Skeletal muscle cell (primary cell): Measurements from ENCODE around the gene ASPDH.

ENCODE experiments used
- DNase-seq: peaks from one replicate; pipeline ENCODE4 v3.0.0-alpha.2; 2010; ENCODE audit warnings: low read depth
- H3K4me3 ChIP-seq: 2 replicates; pipeline ENCODE4 v1.5.1; 2011; ENCODE audit warnings: low read depth, mild to moderate bottlenecking, control low read depth, low read length, moderate library complexity

ASPDH gene

DNA sequence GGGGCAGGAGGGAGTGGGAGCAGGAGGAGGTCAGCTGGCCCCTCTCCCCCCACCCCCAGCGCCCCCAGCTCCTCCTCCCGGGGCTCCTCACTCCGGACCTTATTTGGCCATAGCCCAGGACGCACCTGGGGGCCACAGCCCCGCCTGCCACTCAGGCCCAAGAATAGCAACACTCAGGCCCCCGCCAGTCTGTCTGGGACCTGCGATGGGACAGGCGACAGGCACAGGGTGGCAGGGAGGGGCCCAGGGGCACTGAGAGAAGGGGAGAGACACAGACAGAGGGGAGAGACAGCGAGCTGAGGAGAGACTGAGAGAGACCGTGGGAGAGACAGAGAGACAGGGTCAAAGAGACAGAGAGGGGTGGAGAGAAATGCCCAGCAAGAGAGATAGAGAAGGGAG lies 13.0 kb downstream of the ASPDH start:
- no peak overlapping the region for H3K4me3 ChIP-seq
- DNase-seq: no peak

DNA sequence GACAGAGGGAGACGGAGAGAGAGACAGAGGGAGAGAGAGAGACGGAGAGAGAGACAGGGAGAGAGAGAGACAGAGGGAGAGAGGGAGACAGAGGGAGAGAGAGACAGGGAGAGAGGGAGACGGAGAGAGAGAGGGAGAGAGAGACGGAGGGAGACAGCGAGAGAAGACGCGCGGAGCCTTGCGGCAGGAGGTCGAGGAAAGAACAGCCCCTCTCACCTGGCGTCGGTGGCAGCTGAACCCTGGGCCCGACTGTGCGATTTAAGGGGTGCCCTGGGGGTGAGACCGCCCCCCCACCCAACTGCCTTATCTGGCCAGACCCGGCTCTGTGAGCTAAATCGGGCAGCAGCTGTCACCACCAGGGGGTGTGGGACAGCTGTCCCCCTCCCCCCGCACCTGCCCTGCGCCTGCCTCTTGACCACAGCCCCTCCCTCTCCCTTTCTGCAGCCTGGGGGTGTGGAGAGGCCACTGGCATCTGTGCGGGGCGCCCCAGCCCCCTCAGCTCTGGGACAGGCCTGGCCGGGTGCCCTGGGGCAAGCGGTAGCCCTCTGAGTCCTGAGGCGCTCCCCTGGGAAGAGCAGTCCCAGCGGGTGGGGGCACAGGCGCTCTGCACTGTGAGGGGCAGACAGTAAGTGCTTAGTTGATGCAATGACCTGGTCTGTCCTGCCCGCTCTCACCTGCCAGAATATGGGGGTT lies 13.5 kb downstream of the ASPDH start:
- H3K4me3 ChIP-seq: peak overlapping the region; percentile 36
- peak; percentile 38 for DNase-seq

DNA sequence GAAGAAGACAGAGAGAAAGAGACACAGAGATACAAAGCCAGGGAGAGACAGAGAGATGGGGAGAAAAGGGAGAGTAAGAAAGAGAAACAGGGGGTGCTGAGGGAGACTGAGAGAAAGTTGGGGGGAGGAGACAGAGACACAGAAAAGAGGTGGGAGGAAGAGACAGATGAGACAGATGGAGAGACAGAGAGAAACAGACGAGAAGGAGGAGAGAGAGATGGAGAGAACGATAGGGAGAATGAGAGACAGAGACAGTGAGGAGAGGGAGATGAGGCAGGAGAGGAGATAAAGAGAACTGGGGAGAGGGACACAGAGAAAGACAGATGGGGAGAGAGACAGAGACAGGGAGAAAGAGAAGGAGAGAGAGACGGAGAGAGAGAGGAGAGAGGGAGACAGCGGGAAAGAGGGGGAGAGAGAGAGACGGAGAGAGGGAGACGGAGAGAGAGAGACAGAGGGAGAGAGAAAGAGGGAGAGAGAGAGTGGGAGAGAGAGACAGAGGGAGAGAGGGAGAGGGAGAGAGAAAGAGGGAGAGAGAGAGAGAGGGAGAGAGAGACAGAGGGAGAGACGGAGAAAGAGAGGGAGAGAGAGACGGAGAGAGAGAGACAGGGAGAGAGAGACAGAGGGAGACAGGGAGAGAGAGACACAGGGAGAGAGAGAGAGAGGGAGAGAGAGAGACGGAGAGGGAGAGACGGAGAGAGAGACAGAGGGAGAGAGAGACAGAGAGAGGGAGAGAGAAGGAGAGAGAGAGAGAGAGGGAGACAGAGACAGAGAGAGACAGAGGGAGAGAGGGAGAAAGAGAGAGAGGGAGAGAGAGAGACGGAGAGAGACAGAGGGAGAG lies 15.3 kb downstream of the ASPDH start:
- peak overlapping the region; percentile 36 for H3K4me3 ChIP-seq
- no peak for DNase-seq

DNA sequence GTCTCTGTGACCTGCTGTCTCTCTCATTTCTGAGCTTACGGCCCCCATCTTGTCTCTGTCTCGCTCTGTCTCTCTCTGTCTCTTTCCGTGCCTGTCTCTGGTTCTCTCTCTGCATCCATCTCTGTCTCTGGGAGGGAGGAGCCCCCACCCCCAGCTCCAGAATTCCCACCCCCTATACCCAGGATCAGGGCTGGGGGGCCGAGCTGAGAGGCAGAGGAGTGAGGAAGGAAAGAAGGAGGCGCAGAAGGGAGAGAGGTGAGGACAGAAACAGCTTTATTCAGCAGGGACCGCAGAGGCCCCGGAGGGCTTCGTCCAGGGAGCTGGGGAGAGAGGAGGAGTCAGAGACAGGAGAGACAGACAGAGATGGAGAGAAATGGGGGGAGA lies 16.7 kb downstream of the ASPDH start:
- no peak for DNase-seq
- H3K4me3 ChIP-seq: peak overlapping the region; percentile 36

DNA sequence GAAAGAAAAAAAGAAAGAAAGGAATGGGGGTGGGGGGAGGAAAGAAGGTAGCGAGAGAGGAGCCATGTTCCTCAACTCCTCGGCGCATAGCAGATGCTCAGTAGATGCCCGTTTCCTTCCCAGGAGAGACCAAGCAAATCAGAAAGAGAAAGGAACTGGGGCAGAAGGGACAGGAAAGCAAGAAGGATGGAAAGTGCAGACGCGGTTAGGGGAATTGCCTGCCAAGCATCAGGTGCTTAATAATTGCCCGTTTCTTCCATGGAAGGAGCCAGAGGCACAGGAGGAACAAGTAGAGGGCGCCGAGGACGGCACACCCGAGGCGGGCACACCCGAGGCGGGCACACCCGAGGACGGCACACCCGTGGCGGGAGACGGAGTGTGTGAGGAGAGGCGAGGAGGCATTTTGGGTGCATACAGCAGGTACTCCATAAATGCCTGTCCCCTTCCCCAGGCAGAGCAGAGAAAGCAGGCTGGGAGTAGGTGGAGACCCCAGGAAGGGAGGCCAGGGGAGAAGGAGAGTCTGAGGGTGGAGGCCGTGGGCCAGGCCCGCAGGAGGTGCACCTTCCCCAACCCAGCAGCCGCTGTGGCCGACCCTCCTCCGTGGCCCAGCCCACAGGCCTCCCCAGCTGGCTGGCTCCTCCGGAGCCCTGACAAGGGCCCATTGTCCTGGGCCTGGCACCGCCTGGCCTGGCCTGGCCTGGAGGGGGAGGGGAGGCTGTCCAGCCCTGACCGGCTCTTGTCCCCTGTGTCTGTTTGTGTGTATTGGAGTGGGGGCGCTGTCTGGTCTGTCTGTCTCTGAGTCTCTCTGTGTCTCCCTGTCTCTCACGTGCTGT lies 17.3 kb downstream of the ASPDH start:
- DNase-seq: no peak
- H3K4me3 ChIP-seq: peak overlapping the region; percentile 36

DNA sequence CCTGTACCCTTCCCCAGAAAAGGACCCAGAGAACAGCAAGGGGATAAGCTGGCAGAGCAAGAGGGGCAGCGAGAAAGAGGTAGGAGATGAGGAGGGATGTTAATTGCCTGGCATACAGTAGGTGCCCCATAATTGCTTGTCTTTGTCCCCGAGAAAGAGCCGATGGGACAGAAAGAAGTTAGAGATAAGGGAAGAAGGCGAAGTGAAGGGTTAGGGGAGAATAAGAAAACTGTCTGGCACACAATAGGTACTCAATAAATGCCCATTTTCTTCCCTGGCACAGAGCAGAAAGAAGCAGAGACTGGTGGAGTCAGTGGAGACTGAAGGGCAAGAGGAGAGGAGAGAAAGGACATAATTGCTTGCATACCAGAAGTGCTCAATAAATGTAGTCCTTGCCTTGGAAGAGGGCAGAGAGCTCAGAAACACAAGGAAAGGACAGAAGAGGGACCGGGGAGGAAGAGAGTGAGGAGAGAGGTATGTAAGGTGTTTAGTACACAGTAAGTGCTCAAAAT lies 18.6 kb downstream of the ASPDH start:
- DNase-seq: no peak
- H3K4me3 ChIP-seq: no peak overlapping the region

DNA sequence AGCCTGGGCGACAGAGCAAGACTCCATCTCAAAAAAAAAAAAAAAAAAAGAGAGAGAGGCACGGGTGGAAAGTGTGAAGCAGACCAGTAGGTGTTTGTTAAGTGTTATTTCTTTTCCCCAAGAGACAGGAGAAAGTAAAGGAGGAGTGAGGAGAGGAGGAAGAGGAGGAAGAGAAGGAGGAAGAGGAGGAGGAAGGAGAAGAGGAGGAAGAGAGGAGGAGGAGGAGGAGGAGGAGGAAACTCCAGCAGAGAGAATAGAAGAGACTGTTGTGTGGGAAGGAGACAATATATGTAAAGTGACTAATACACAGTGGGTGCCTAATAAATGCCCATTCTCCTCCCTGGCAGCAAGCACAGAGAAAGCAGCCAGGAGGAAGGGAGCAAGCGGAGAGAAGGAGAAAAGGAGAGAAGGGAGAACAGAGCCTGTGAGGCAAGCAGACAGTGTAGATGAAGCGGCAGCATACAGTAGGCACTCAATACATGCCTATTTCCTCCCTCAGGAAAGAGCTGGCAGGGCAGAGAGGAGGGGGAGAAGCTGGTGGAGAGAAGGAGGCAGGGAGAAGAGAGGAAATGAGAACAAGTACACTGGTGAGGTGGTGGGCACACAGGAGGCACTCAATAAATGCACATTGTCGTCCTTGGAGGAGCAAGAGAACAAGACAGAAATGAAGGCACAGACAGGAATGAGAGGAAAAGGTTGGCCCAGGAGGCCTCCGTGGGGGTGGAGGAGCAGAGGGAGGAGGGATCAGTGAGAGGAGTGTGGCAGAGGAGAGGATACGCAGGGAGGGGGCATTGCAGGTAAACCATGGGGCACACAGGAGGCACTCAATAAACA lies 19.3 kb downstream of the ASPDH start:
- no peak overlapping the region for H3K4me3 ChIP-seq
- DNase-seq: no peak

DNA sequence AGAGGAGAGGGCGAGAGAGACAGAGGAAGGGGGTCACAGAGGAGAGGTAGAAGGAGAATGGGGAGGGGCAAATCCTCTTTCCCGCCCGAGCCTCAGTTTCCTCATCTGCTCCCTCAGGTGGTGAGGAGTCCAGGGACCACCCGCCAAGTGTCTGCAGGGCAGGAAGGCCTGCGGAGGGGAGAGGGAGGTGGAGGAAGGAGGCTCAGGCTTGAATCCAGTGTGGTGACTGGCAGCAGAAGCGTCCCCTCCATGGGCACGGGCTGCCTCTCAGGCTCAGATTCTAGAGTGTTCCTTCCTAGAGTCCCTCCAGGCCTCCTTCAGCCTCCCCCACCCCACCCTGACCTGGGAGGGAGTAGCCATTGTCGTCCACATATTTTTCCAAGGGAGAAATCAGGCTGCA lies 20.5 kb downstream of the ASPDH start:
- H3K4me3 ChIP-seq: no peak overlapping the region
- DNase-seq: no peak

DNA sequence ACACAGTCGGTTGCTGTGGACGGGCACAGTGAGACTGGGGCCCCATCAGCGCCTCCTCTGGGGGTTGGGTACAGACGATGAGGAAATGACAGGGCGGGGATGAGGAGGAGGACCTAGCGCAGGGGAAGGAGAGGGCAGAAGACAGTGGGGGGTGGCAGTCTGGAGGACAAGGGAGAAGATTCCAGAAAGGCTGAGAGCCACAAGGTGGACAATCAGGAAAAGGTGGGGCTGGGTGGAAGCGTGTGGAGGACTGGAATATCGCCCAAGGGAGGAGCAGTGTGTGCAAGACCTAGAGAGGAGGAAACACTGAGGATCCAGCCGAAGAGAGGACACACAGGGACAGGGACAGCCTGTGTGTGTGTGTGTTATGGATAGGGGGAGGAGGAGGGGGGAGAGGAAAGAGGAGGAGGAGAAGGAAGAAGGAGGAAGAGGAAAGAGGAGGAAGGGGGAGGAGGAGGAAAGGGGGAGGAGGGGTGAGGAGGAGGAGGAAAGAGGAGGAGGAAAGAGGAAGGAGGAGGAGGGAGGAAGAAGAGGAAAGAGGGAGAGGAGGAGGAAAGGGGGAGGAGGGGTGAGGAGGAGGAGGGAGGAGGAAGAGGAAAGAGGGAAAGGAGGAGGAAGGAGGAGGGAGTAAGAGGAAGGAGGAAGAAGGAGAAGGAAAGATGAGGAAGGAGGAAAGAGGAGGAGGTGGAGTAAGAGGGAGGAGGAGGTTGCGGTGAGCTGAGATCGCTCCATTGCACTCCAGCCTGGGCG lies 21.2 kb downstream of the ASPDH start:
- H3K4me3 ChIP-seq: no peak overlapping the region
- DNase-seq: no peak

DNA sequence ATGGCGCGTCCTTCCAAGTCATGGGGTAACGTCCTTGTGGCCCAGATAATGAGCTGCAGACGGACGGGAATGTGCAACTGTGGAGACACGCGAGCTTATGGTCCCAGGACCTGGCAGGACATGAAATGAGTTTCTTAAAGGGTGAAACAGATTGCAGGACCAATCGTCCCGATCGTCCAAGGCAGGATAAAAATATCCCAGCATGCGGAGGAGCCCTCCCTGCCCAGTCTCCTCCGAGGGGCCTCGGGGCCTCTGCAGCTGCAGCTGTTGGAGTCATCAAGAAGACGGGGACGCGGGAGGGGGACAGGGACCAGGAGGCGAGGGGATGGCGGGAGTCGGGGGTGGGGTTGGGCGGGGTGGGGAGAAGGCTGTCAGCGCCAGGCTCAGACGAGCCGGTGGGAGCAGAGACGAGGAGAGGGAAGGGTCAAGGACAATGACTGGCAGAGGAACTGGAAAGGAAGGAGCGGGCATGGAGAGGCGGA lies 22.7 kb downstream of the ASPDH start:
- no peak for DNase-seq
- H3K4me3 ChIP-seq: no peak overlapping the region

DNA sequence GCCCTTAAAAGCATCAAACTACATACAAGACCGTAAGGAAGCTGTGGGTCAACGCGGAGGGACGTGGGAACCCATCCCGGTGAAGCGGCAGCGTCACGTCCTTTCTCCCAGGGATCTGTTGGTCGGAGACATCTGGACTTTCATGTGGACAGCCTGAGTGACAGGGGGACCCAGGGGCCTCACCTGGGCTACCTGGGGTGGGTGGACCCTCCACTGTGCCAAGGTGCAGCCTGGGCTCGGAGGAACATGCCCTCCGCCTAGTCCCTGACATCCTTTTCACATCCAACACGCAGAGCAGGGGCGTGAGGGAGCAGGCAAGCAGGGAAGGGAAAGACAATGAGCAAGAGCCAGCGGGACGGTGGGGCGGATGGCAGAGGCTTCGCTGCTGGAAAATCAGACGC lies 23.3 kb downstream of the ASPDH start:
- no peak for DNase-seq
- no peak overlapping the region for H3K4me3 ChIP-seq

DNA sequence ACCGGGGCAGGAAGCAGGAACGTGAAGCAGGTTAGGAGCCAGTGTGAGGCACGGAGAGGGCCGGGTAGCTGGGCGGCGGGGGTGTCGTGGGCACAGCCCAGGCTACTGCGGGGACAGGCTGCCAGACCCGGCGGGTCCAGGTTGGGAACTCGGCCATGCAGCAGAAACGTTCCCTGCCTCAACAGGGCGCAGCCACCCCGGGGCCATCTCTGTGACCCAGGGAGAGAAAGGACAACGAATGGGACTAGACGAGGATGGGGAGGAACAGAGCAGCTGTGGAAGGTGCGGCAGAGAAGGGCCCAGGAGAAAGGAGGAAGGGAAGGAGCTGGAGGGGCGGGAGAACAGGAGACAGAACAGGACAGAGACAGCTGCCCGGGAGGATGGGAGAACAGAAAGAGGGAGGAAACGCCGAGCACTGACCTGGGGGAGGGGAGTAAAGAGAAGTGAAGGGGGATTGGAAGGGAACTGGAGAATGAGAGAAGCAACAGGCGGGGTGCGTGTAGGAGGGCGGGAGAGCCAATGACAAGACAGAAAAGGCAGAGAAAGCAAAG lies 24.2 kb downstream of the ASPDH start:
- no peak overlapping the region for H3K4me3 ChIP-seq

DNA sequence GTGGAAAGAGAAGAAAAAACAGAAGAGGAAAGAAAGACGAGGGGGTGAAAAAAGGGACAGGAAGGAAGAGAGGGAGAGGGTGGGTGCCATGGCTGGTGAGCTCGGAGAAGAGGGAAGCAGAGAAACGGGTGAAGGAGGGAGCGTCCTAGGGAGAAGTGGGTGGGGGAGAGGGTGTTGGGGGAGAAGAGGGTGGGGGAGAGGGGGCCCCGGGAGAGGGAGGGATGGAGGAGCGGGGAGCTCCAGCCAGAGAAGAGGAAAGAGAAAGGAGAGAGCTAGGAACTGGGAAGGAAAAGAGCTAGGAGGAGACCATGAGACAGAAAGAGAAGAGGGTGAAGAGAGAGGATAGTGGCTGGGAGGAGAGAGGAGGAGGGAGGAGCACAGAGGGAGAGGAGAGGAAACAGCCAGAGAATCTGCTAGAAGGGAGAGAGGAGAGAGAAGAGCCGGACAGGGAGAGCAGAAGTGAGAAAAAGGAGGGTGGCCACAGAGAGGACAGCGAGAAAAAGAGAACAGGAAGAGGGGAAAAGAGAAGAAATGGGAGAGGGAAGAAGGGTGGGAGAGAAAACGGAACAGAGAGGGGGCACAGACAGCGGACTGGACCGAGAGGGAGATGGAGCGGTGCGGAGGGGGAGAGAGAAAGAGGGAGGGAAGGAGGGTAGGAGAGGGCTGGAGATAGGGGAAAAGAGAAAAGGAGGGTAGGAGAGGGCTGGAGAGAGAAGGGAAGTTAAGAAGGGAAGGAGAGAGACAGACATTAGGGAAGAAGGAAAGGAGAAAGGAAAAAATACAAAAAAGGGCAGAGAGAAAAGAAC lies 25.1 kb downstream of the ASPDH start:
- DNase-seq: no peak

More for the DNA sequence above, 24.2 kb downstream of the ASPDH start:
- no peak for DNase-seq

DNA sequence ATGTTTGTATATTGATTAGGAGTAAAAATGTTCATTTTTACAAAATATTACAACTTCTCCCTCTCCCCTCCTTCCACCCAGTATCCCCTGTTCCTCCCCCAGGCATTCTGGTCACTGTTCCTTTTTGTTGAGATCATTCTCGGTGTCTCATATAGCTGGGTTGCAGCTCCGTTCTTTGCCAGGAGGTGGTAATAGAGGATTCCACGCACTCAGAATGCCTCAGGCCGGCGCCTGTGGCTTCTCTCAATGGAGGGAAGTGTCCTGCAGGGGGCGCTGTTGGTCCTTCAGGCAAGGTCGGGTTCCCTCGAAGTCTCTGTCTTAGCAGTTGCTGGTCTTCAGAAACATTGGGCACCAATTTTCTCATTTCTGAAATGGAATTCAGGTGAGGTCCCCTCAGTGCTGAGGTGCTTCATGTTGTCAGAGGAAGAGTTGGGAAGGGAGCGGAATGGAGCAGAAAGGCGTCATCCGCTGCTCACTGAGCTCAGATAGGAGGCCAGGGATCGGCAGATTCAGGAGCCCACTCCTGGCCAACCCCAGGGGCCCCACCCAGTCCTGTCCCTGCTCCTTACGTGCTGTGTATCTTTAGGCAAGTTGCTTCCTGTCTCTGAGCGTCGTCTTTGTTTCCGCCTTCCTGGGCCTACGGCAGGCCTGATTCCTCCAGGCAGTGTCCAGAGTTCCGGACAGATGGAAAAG lies 26.7 kb downstream of the ASPDH start:
- no peak overlapping the region for H3K4me3 ChIP-seq
- DNase-seq: no peak

More for the DNA sequence above, 25.1 kb downstream of the ASPDH start:
- H3K4me3 ChIP-seq: no peak overlapping the region

DNA sequence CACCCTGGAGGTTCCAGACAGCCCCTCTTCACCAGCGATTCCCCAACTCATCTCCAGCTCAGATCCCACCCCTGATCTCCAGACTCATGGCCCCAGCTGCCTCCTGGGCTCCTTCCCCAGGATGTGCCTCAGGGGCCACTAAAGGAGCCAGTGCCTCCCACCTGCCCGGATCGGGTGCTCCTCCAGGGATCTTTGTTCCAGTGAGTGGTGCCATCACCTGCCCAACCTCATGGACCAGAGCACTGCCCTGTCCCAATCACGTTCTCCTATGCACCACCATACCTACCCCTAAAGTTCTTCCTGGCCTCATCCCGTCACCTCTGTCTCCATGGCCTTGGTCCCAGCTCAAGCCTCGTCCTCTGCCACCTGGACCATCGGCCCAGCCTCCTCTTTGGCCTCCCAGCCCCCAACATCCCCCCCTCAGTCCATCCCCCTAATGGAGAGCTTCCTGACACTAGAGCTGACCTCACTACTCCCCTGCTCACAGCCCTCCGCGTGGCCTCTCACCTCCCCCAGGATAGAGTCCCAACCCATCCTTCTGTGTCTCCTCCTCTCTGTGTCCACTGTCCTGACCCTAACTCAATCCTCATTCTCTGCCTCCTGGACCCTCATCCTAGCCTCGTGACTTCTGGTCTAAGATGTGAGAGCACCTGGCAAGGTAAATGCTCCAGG lies 28.3 kb downstream of the ASPDH start:
- no peak for DNase-seq
- no peak overlapping the region for H3K4me3 ChIP-seq

DNA sequence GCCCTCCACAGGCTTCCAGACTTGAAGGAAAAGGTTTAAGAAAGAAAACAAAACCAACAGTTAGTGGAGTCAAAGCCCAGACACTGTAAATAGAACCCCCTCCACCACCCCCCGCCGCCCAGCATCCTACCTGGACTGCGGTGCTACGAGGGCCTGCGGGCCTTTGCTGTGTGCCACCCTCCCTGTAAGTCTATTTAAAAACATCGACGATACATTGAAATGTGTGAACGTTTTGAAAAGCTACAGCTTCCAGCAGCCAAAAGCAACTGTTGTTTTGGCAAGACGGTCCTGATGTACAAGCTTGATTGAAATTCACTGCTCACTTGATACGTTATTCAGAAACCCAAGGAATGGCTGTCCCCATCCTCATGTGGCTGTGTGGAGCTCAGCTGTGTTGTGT lies 30.8 kb downstream of the ASPDH start:
- H3K4me3 ChIP-seq: no peak overlapping the region
- no peak for DNase-seq
